A673 (cell line): ENCODE measurements around the gene ANKHD1. TPM values are rescaled to one million over a fixed set of nuclear protein-coding genes. Genes with fewer than 3 reads are reported as not detected.
"Not testable (repeated sequence)": the region's sequence is repeated elsewhere in the genome, so short reads cannot be mapped to it uniquely, and the experiment has no call there.

Experiments
- BruUV-seq: library from RNA; stranded (reverse); fragments of 400-500 nt; replicated peaks from 2 replicates; lab custom pipeline; 2021; lab: Mats Ljungman, UMichigan
- CTCF ChIA-PET: fragments of 300-600 bp; sonication (Branson Sonifier 250); formaldehyde crosslinking; loops from one replicate; lab custom pipeline; 2022; ENCODE audit warnings: antibody characterized with exemption; lab: Charles Lee
- POLR2A ChIA-PET: fragments of 300-600 bp; sonication (Branson Sonifier 250); formaldehyde crosslinking; loops from one replicate; lab custom pipeline; 2022; ENCODE audit warnings: antibody characterized with exemption; ENCODE audit not compliant: low non-redundant PET; lab: Charles Lee
- DNase-seq: peaks from one replicate; pipeline ENCODE4 v3.0.0-alpha.2; 2015; ENCODE audit warnings: low spot score
- H3K27ac ChIP-seq: fragments of 200-600 bp; sonication (generic); 2 replicates; pipeline ENCODE4 v1.5.1; 2016; ENCODE audit warnings: mixed run types, low read depth, mild to moderate bottlenecking, mixed read lengths, antibody characterized with exemption, low read length; ENCODE audit not compliant: poor library complexity, severe bottlenecking
- H3K27me3 ChIP-seq: fragments of 200-600 bp; sonication (generic); replicated peaks from 2 replicates; pipeline ENCODE4 v1.6.1; 2017; ENCODE audit warnings: mixed run types, low read depth, mild to moderate bottlenecking, mixed read lengths, antibody characterized with exemption, low read length; ENCODE audit not compliant: insufficient read depth, poor library complexity
- H3K36me3 ChIP-seq: fragments of 200-600 bp; sonication (generic); 2 replicates; pipeline ENCODE4 v1.6.1; 2016; ENCODE audit warnings: mixed run types, mild to moderate bottlenecking, mixed read lengths, antibody characterized with exemption, low read length; ENCODE audit not compliant: insufficient read depth, poor library complexity, severe bottlenecking
- H3K4me1 ChIP-seq: fragments of 200-600 bp; sonication (generic); 2 replicates; pipeline ENCODE4 v1.6.1; 2017; ENCODE audit warnings: mixed run types, mild to moderate bottlenecking, mixed read lengths, antibody characterized with exemption, low read length; ENCODE audit not compliant: insufficient read depth, poor library complexity, severe bottlenecking
- H3K4me3 ChIP-seq: fragments of 200-600 bp; sonication (generic); 2 replicates; pipeline ENCODE4 v1.5.1; 2016; ENCODE audit warnings: low read depth, mixed run types, mild to moderate bottlenecking, mixed read lengths, low read length; ENCODE audit not compliant: poor library complexity, severe bottlenecking
- H3K9me3 ChIP-seq: fragments of 200-600 bp; sonication (generic); 2 replicates; pipeline ENCODE4 v1.6.1; 2016; ENCODE audit warnings: mixed run types, low read depth, mild to moderate bottlenecking, mixed read lengths, antibody characterized with exemption, low read length; ENCODE audit not compliant: poor library complexity, severe bottlenecking
- CTCF ChIP-seq: fragments of 300-800, 200-600 bp; sonication (generic); conservative IDR thresholded peaks from 2 replicates; pipeline ENCODE4 v1.5.1; 2017; ENCODE audit warnings: low read depth, mild to moderate bottlenecking, antibody characterized with exemption, low read length, moderate library complexity, mixed read lengths
- EZH2 ChIP-seq: fragments of 200-600 bp; sonication (generic); IDR thresholded peaks from 2 replicates; pipeline ENCODE4 v1.6.1; 2017; ENCODE audit warnings: borderline replicate concordance, low read depth, mild to moderate bottlenecking, mixed read lengths, antibody characterized with exemption, low read length; ENCODE audit not compliant: poor library complexity, severe bottlenecking
- intact Hi-C: fragments of 100-400 bp; cut with micrococcal nuclease; formaldehyde crosslinking; loops from one replicate; pipeline ENCODE4 v1.10.0; 2022; ENCODE audit not compliant: unreplicated experiment
- total RNA-seq: library from RNA; stranded (reverse); gene quantifications from 2 replicates; pipeline ENCODE4 v1.2.3, GENCODE V29; 2021

The ANKHD1 gene
- total RNA-seq, 1 experiment from 2014 or later, result 169 TPM

GRCh38 chr5:140424135-140424534 is 22.5 kb downstream of the ANKHD1 start:
- intact Hi-C loops, result no loop called here
- DNase-seq, result no peak
- no peaks in the 10 kb centered on the region for H3K9me3 ChIP-seq
- peaks cover 4% of the 10 kb centered on the region for H3K4me1 ChIP-seq
- no peaks in the 10 kb centered on the region for H3K27me3 ChIP-seq
- H3K4me3 ChIP-seq, result no peak overlapping the region
- no TSS peak for BruUV-seq
- no peaks in the 10 kb centered on the region for H3K36me3 ChIP-seq
- ChIA-PET CTCF (no interaction called here), POLR2A (no interaction called here)
- TF ChIP-seq CTCF (no peak), EZH2 (no peak)
- H3K27ac ChIP-seq, result no peak overlapping the region

GRCh38 chr5:140427726-140428125 is 26.1 kb downstream of the ANKHD1 start:
- H3K9me3 ChIP-seq, intact Hi-C loops, H3K27ac ChIP-seq, BruUV-seq, H3K27me3 ChIP-seq, DNase-seq, H3K4me1 ChIP-seq, CTCF ChIA-PET, H3K4me3 ChIP-seq, H3K36me3 ChIP-seq, POLR2A ChIA-PET: not testable (repeated sequence)

- H3K36me3 ChIP-seq, result no peaks in the 10 kb centered on the region
- no TSS peak for BruUV-seq
- no peaks in the 10 kb centered on the region for H3K4me1 ChIP-seq
- TF ChIP-seq CTCF, result no peak
- no peak for DNase-seq
- H3K27me3 ChIP-seq, result no peaks in the 10 kb centered on the region
- H3K9me3 ChIP-seq, result no peaks in the 10 kb centered on the region
- intact Hi-C loops, result no loop called here
- ChIA-PET CTCF (no interaction called here), POLR2A (no interaction called here)
- H3K4me3 ChIP-seq, result no peak overlapping the region
- no peak overlapping the region for H3K27ac ChIP-seq
These were observed 28.1 kb downstream of the ANKHD1 start for GRCh38 chr5:140429724-140430123.

- Histone ChIP-seq H3K36me3 (peaks cover 14% of the 10 kb centered on the region), H3K4me3 (no peak overlapping the region), H3K9me3 (no peaks in the 10 kb centered on the region), H3K4me1 (no peaks in the 10 kb centered on the region), H3K27me3 (no peaks in the 10 kb centered on the region), H3K27ac (no peak overlapping the region)
- intact Hi-C loops, result no loop called here
- CTCF ChIA-PET, result no interaction called here
- DNase-seq, result no peak
- POLR2A ChIA-PET, result no interaction called here
- no peak for TF ChIP-seq CTCF
- TF ChIP-seq EZH2, result no peak
- BruUV-seq, result no TSS peak
These were observed 30.6 kb downstream of the ANKHD1 start for GRCh38 chr5:140432212-140432611.
